Transverse colon (tissue), 3 donors: ENCODE measurements around the gene TNS3.

Experiments
- EP300 ChIP-seq: sonication (generic); formaldehyde crosslinking; IDR thresholded peaks from one replicate; pipeline ENCODE4 v1.6.1; 2017; ENCODE audit warnings: antibody characterized with exemption, low read depth
- POLR2AphosphoS5 ChIP-seq, 3 donors: sonication (generic); formaldehyde crosslinking; IDR thresholded peaks; one replicate each; pipeline ENCODE4 v1.6.1; 2016; ENCODE audit warnings: antibody characterized with exemption in 3 of 3

DNA sequence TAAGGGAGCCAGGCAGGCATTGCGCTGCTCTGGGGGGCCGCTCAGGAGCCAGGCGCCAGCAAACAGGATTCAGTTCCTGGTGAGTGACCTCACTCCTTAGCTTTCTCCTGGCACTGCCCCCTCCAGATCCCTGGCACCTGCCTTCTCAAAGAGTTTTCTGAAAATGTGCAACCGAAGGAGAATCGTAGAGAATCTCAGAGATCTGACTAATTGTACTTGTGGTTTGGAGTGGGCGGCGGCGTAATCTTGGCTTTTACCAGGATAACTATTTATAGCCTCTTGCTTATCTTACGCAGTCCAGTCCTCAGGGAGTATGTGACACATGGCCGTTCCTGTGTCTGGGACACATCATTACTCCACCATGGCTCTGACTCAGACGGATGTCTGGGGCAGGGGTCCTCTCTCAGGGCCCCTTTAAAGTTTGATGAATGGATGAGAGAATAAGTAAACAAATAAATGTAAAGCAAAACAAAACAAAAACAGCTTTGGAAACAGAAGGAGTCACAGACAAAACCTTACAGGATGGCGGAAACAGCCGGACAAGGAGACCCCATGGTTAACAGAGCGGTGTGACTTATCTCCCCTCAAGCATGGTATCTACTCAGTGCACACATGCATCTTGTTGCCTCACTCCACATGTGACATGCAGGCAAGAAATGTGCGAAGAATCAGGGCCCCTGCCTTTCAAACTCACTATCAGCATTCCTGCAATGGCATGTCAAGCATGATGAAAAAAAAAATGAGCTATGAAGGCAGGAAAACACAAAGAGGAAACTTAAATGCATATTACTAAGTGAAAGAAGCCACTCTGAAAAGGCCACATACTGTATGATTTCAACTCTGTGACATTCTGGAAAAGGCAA, 99.7 kb downstream of the TNS3 start:
- TF ChIP-seq EP300: no peak
- TF ChIP-seq POLR2AphosphoS5 (IDR thresholded peaks at IDR 0.05): peak in 2 of 3 donors; percentile 12 to 35
